Smooth muscle cell (in vitro differentiated cells): Measurements from ENCODE around the gene GPR35. TPM values are rescaled to one million over a fixed set of nuclear protein-coding genes. Genes with fewer than 3 reads are reported as not detected.

Experiments used
- DNase-seq: peaks from one replicate; lab custom pipeline; 2025; ENCODE audit not compliant: unreplicated experiment; lab: John Stamatoyannopoulos, UW
- H2AFZ ChIP-seq: fragments of 200-600 bp; sonication (generic); 2 replicates; pipeline ENCODE4 v1.6.0; 2016; ENCODE audit warnings: antibody characterized with exemption, low read depth, mild to moderate bottlenecking
- H3F3A ChIP-seq: fragments of 200-600 bp; sonication (generic); 2 replicates; pipeline ENCODE4 v1.6.0; 2017; ENCODE audit warnings: antibody characterized with exemption, low read depth
- H3K27ac ChIP-seq: fragments of 200-600 bp; sonication (generic); 2 replicates; pipeline ENCODE4 v1.5.1; 2016; ENCODE audit warnings: low read depth, mild to moderate bottlenecking
- H3K27me3 ChIP-seq: fragments of 200-600 bp; sonication (generic); 2 replicates; pipeline ENCODE4 v1.6.1; 2016; ENCODE audit warnings: low read depth, mild to moderate bottlenecking
- H3K36me3 ChIP-seq: fragments of 200-600 bp; sonication (generic); 2 replicates; pipeline ENCODE4 v1.5.1; 2016; ENCODE audit warnings: low read depth
- H3K4me1 ChIP-seq: fragments of 200-600 bp; sonication (generic); 2 replicates; pipeline ENCODE4 v1.5.1; 2016; ENCODE audit warnings: low read depth
- H3K4me2 ChIP-seq: fragments of 200-600 bp; sonication (generic); 2 replicates; pipeline ENCODE4 v1.6.0; 2016; ENCODE audit warnings: mild to moderate bottlenecking
- H3K4me3 ChIP-seq: fragments of 200-600 bp; sonication (generic); 2 replicates; pipeline ENCODE4 v1.5.1; 2016; ENCODE audit warnings: mild to moderate bottlenecking
- H3K79me2 ChIP-seq: fragments of 200-600 bp; sonication (generic); 2 replicates; pipeline ENCODE4 v1.6.0; 2016; ENCODE audit warnings: low read depth, mild to moderate bottlenecking
- H3K9ac ChIP-seq: fragments of 200-600 bp; sonication (generic); 2 replicates; pipeline ENCODE4 v1.6.0; 2016; ENCODE audit warnings: low read depth
- H3K9me3 ChIP-seq: fragments of 200-600 bp; sonication (generic); replicated peaks from 2 replicates; pipeline ENCODE4 v1.5.1; 2016; ENCODE audit warnings: low read depth
- H4K20me1 ChIP-seq: fragments of 200-600 bp; sonication (generic); 2 replicates; pipeline ENCODE4 v1.6.0; 2016; ENCODE audit warnings: low read depth
- WGBS: methylation state at CpG from one replicate; pipeline ENCODE4 v1.1.7; 2016; ENCODE audit warnings: low lambda C conversion rate; 5-methylcytosine and 5-hydroxymethylcytosine counted together
- polyA plus RNA-seq: library from polyadenylated mRNA; unstranded; fragments of >200 nt; fragmentation: Nextera tagmentation; extraction: Ambion mirVana; gene quantifications from 2 replicates; pipeline ENCODE4 v1.2.1, GENCODE V29; 2016
- total RNA-seq: library from RNA; depleted of rRNA; stranded (reverse); fragments of >200 nt; gene quantifications from 2 replicates; pipeline ENCODE4 v1.2.3, GENCODE V29; 2014
- TF ChIP-seq, protein P1 (sequence below): fragments of 200-600 bp; sonication (generic); IDR thresholded peaks from 2 replicates; pipeline ENCODE4 v1.5.1; 2017; ENCODE audit warnings: borderline replicate concordance, mild to moderate bottlenecking, antibody characterized with exemption; ENCODE audit not compliant: insufficient read depth, poor library complexity, severe bottlenecking

The GPR35 gene
- total and polyA plus RNA-seq, 2 experiments from 2014 or later = 1.3 to 2.1 TPM

- H3K4me3 ChIP-seq = no peak overlapping the region
- H2AFZ ChIP-seq = no peak overlapping the region
- H3F3A ChIP-seq = no peaks in the 10 kb centered on the region
- H3K79me2 ChIP-seq = no peaks in the 10 kb centered on the region
- H3K27ac ChIP-seq = no peak overlapping the region
- 82% methylated on average over 11 of the region's 11 CpGs for WGBS
- no peaks in the 10 kb centered on the region for H3K36me3 ChIP-seq
- no peaks in the 10 kb centered on the region for H3K9me3 ChIP-seq
- no peak overlapping the region for H3K9ac ChIP-seq
- H3K27me3 ChIP-seq = no peaks in the 10 kb centered on the region
- DNase-seq = no peak
- H4K20me1 ChIP-seq = no peaks in the 10 kb centered on the region
- H3K4me2 ChIP-seq = no peak overlapping the region
- TF ChIP-seq, protein P1, sequence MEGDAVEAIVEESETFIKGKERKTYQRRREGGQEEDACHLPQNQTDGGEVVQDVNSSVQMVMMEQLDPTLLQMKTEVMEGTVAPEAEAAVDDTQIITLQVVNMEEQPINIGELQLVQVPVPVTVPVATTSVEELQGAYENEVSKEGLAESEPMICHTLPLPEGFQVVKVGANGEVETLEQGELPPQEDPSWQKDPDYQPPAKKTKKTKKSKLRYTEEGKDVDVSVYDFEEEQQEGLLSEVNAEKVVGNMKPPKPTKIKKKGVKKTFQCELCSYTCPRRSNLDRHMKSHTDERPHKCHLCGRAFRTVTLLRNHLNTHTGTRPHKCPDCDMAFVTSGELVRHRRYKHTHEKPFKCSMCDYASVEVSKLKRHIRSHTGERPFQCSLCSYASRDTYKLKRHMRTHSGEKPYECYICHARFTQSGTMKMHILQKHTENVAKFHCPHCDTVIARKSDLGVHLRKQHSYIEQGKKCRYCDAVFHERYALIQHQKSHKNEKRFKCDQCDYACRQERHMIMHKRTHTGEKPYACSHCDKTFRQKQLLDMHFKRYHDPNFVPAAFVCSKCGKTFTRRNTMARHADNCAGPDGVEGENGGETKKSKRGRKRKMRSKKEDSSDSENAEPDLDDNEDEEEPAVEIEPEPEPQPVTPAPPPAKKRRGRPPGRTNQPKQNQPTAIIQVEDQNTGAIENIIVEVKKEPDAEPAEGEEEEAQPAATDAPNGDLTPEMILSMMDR = no peak
- no peaks in the 10 kb centered on the region for H3K4me1 ChIP-seq
These were observed 11.4 kb downstream of the GPR35 start for GRCh38 chr2:240636563-240637115.

DNA sequence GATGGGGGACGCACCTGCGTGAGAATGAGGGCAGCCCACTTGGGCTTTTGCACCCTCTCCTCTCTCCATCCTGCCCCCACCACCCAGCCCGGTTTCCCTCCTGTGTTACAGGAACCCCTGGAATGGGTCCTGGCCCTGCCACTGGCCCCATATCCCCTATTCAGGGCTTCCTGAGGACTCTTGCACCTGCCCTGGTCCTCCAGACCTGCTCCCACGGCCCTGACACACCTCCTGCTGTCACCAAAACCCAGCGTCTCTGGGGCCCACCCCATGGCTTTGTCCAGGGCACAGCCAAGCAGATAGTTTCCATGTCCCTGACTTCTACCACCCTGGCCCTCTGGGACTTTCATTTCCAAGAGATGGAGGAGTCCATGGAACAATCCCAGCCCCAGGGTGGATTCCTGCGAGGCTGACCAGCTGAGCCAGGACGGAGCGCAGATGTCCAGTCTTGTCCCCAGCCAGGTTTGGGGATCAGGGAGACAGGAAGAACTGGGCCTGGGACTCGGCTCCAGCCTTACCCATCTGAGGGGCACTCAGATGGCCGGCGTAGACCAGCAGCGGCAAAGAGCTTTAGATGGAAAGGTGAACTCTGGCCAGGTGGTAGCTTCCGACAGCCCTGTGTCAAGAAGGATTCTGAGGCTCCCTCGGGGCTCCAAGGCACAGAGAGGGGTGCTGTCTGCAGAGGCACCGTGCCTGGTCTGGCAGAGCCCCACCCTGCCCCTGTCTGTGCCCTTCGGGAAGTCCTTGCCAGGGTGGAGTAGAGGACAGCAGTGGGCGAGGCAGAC lies 12.0 kb downstream of the GPR35 start:
- Histone ChIP-seq H3K27ac (no peak overlapping the region), H3K4me1 (no peaks in the 10 kb centered on the region), H3K79me2 (no peaks in the 10 kb centered on the region), H3K9me3 (no peaks in the 10 kb centered on the region), H3F3A (no peaks in the 10 kb centered on the region), H2AFZ (no peak overlapping the region), H3K4me2 (no peak overlapping the region), H3K9ac (no peak overlapping the region), H3K4me3 (no peak overlapping the region), H3K27me3 (no peaks in the 10 kb centered on the region), H4K20me1 (no peaks in the 10 kb centered on the region), H3K36me3 (no peaks in the 10 kb centered on the region)
- no peak for DNase-seq
- TF ChIP-seq, protein P1 = no peak
- WGBS = 90% methylated on average over 17 of the region's 17 CpGs

DNA sequence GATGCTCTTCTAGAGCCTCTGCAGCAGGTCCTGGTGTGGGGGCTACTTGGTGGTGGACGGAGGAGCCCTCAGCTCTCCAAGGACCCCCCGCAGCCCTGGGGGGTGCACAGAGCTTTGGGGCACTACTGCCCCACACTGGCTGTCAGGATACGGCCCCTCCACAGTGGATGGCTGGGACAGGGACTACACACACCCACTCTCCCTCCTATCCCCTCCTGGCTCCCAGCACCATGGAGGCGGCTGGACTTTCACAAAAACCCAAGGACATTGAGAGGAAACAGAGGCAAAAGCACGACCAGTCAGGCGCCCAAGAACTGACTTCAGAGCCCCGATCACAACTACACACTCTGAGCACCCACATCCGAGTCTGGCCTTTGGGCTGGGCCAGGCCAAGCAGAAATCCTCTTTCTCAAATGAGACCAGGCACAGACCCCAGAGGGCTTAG lies 12.6 kb downstream of the GPR35 start:
- Histone ChIP-seq H3K9me3 (no peaks in the 10 kb centered on the region), H3K4me2 (no peak overlapping the region), H3F3A (no peaks in the 10 kb centered on the region), H4K20me1 (no peaks in the 10 kb centered on the region), H2AFZ (no peak overlapping the region), H3K4me1 (no peaks in the 10 kb centered on the region), H3K27me3 (no peaks in the 10 kb centered on the region), H3K79me2 (no peaks in the 10 kb centered on the region), H3K4me3 (no peak overlapping the region), H3K36me3 (no peaks in the 10 kb centered on the region), H3K27ac (no peak overlapping the region), H3K9ac (no peak overlapping the region)
- no peak for DNase-seq
- WGBS = 81% methylated on average over 8 of the region's 8 CpGs
- TF ChIP-seq, protein P1 = no peak
